IMR-90 (cell line): ENCODE results near the gene RASD2.

Source experiments
- CTCF ChIP-seq: conservative IDR thresholded peaks from 2 replicates; pipeline ENCODE4 v1.5.1; 2012; ENCODE audit warnings: mild to moderate bottlenecking, low read depth, low read length, improper control_type of control experiment
- RAD21 ChIP-seq: IDR thresholded peaks from 2 replicates; pipeline ENCODE4 v1.6.1; 2012; ENCODE audit warnings: low read length, improper control_type of control experiment
- SMC3 ChIP-seq: fragments of 150-350 bp; IDR thresholded peaks from 2 replicates; pipeline ENCODE4 v1.6.1; 2016; ENCODE audit warnings: low read depth, mild to moderate bottlenecking, antibody characterized with exemption, low read length, moderate library complexity

- no peak for TF ChIP-seq CTCF
- no peak for TF ChIP-seq RAD21
- no peak for TF ChIP-seq SMC3
Observed at GRCh38 chr22:35509960-35510359, 30.7 kb upstream of the RASD2 start.
